ENCODE results near the gene HTR1E.

GRCh38 chr6:86916393-86916792 lies 20.9 kb upstream of the HTR1E start:
- TF ChIP-seq JUND (IDR thresholded peaks at IDR 0.05; ENCODE audit: low read length) (no peak), CTCF (IDR thresholded peaks at IDR 0.05; ENCODE audit: control extremely low read depth in 1 of 3, insufficient read depth in 1 of 3, low read depth in 1 of 3, low read length in 3 of 3) (no peak), EP300 (IDR thresholded peaks at IDR 0.05; ENCODE audit: borderline replicate concordance in 1 of 2, low read depth in 2 of 2, low read length in 2 of 2) (no peak), YY1 (IDR thresholded peaks at IDR 0.05; ENCODE audit: low read depth, low read length) (no peak)
